Activated CD8-positive, alpha-beta memory T cell treated with anti-CD3 and anti-CD28 coated beads, Interleukin-2, amount 10 ng/mL, durations not matched to agents 7 days and 5 days (primary cell): Measurements from ENCODE around the gene AK1. TPM values are rescaled to one million over a fixed set of nuclear protein-coding genes. Genes with fewer than 3 reads are reported as not detected.
"Not testable (repeated sequence)": the region's sequence is repeated elsewhere in the genome, so short reads cannot be mapped to it uniquely, and the experiment has no call there.

Source experiments
- ATAC-seq: fragments of 150-1000 bp; cut with Tn5 transposase; one replicate; pipeline ENCODE4 v1.10.0; 2021; ENCODE audit warnings: moderate library complexity
- CTCF ChIA-PET: fragments of 350-600 bp; sonication (Branson Sonifier 250); formaldehyde crosslinking; loops from one replicate; lab custom pipeline; 2021; ENCODE audit warnings: antibody characterized with exemption; lab: Charles Lee
- DNase-seq: peaks from one replicate; pipeline ENCODE4 v3.0.0-alpha.2; 2020
- H3K27ac Mint-ChIP-seq: one replicate; pipeline ENCODE4 v1.8.0; 2021; ENCODE audit warnings: mild to moderate bottlenecking, mixed read lengths
- H3K27me3 Mint-ChIP-seq: one replicate; pipeline ENCODE4 v1.8.0; 2021; ENCODE audit warnings: mixed read lengths
- H3K36me3 Mint-ChIP-seq: one replicate; pipeline ENCODE4 v1.8.0; 2021; ENCODE audit warnings: mild to moderate bottlenecking, mixed read lengths
- H3K4me1 Mint-ChIP-seq: one replicate; pipeline ENCODE4 v1.8.0; 2021; ENCODE audit warnings: mixed read lengths
- H3K4me3 Mint-ChIP-seq: one replicate; pipeline ENCODE4 v1.8.0; 2021; ENCODE audit warnings: mild to moderate bottlenecking, moderate library complexity, mixed read lengths
- H3K9me3 Mint-ChIP-seq: one replicate; pipeline ENCODE4 v1.8.0; 2022; ENCODE audit warnings: low read depth, mixed read lengths
- total RNA-seq, 2 experiments: library from RNA; stranded (reverse); gene quantifications; one replicate each; pipeline ENCODE4 v1.2.3, GENCODE V29; 2021

The AK1 gene
- total RNA-seq, 2 experiments from 2014 or later, result 33.6 to 34.3 TPM

- no peak for DNase-seq
- Mint-ChIP-seq H3K27ac (no peak overlapping the region), H3K36me3 (peaks cover 3% of the 10 kb centered on the region), H3K4me3 (no peak overlapping the region), H3K4me1 (peaks cover 4% of the 10 kb centered on the region), H3K9me3 (no peaks in the 10 kb centered on the region), H3K27me3 (peaks cover 3% of the 10 kb centered on the region)
- no peak for ATAC-seq
- CTCF ChIA-PET, result interaction anchor here (1.0 to 1.6 kb wide), 3 partner anchors 42 to 141 kb away, joined by 3 to 5 read pairs (median 3); partner anchors contain the start of gene TOR2A
These were observed 1.3 kb downstream of the AK1 start for GRCh38 chr9:127876026-127876763.

GRCh38 chr9:127875306-127875966, 2.0 kb downstream of the AK1 start:
- CTCF ChIA-PET, result interaction anchor here (1.6 kb wide), 1 partner anchor 46 kb away, joined by 5 read pairs; no protein-coding TSS in a partner anchor
- no peak overlapping the region for H3K27ac Mint-ChIP-seq
- H3K9me3 Mint-ChIP-seq, result no peaks in the 10 kb centered on the region
- H3K4me1 Mint-ChIP-seq, result peaks cover 4% of the 10 kb centered on the region
- H3K36me3 Mint-ChIP-seq, result peaks cover 3% of the 10 kb centered on the region
- DNase-seq, result no peak
- no peak overlapping the region for H3K4me3 Mint-ChIP-seq
- peaks cover 3% of the 10 kb centered on the region for H3K27me3 Mint-ChIP-seq
- ATAC-seq, result no peak

- Mint-ChIP-seq H3K27ac (no peak overlapping the region), H3K4me3 (no peak overlapping the region), H3K27me3 (peaks cover 3% of the 10 kb centered on the region), H3K4me1 (peaks cover 4% of the 10 kb centered on the region), H3K36me3 (peaks cover 2% of the 10 kb centered on the region), H3K9me3 (no peaks in the 10 kb centered on the region)
- DNase-seq, result no peak
- ATAC-seq, result no peak
- CTCF ChIA-PET, result interaction anchor here (1.5 to 1.9 kb wide), 2 partner anchors 45 to 140 kb away, joined by 5 read pairs; partner anchors contain the start of gene TOR2A
These were observed 2.9 kb downstream of the AK1 start for GRCh38 chr9:127874301-127875221.

GRCh38 chr9:127873886-127874285, 3.6 kb downstream of the AK1 start:
- ATAC-seq, result no peak
- Mint-ChIP-seq H3K27ac (no peak overlapping the region), H3K27me3 (peaks cover 3% of the 10 kb centered on the region), H3K9me3 (no peaks in the 10 kb centered on the region), H3K4me3 (no peak overlapping the region), H3K4me1 (peaks cover 4% of the 10 kb centered on the region), H3K36me3 (no peaks in the 10 kb centered on the region)
- CTCF ChIA-PET, result interaction anchor here (1.5 to 1.9 kb wide), 3 partner anchors 42 to 139 kb away, joined by 5 to 6 read pairs (median 5); partner anchors contain the start of genes ST6GALNAC4 and TOR2A
- no peak for DNase-seq

GRCh38 chr9:127873223-127873691, 4.2 kb downstream of the AK1 start:
- Mint-ChIP-seq H3K27me3 (peaks cover 3% of the 10 kb centered on the region), H3K27ac (no peak overlapping the region), H3K9me3 (no peaks in the 10 kb centered on the region), H3K4me1 (peaks cover 4% of the 10 kb centered on the region), H3K4me3 (no peak overlapping the region), H3K36me3 (no peaks in the 10 kb centered on the region)
- ATAC-seq (no peak), DNase-seq (no peak)
- CTCF ChIA-PET, result interaction anchor here (1.2 to 1.9 kb wide), 4 partner anchors 43 to 138 kb away, joined by 3 to 6 read pairs (median 5); partner anchors contain the start of genes ST6GALNAC4 and TOR2A

GRCh38 chr9:127872369-127873222, 4.9 kb downstream of the AK1 start:
- no peaks in the 10 kb centered on the region for H3K27me3 Mint-ChIP-seq
- ATAC-seq (no peak), DNase-seq (no peak)
- H3K4me1 Mint-ChIP-seq, result peaks cover 2% of the 10 kb centered on the region
- no peaks in the 10 kb centered on the region for H3K9me3 Mint-ChIP-seq
- CTCF ChIA-PET, result interaction anchor here (0.7 to 5.3 kb wide), 7 partner anchors 17 to 107 kb away, joined by 3 to 42 read pairs (median 5); partner anchors contain the start of genes ENG, ST6GALNAC4 and ST6GALNAC6
- H3K27ac Mint-ChIP-seq, result no peak overlapping the region
- no peaks in the 10 kb centered on the region for H3K36me3 Mint-ChIP-seq
- no peak overlapping the region for H3K4me3 Mint-ChIP-seq

GRCh38 chr9:127871531-127871930, 5.9 kb downstream of the AK1 start:
- H3K27ac Mint-ChIP-seq, result no peak overlapping the region
- no peaks in the 10 kb centered on the region for H3K27me3 Mint-ChIP-seq
- H3K36me3 Mint-ChIP-seq, result no peaks in the 10 kb centered on the region
- DNase-seq (no peak), ATAC-seq (no peak)
- H3K4me1 Mint-ChIP-seq, result no peaks in the 10 kb centered on the region
- no peak overlapping the region for H3K4me3 Mint-ChIP-seq
- CTCF ChIA-PET, result interaction anchor here (0.7 to 5.3 kb wide), 10 partner anchors 16 to 282 kb away, joined by 3 to 64 read pairs (median 16); partner anchors contain the start of genes CDK9, ENG, SH2D3C and ST6GALNAC6
- no peaks in the 10 kb centered on the region for H3K9me3 Mint-ChIP-seq

- no peak for DNase-seq
- no peak for ATAC-seq
- Mint-ChIP-seq H3K36me3 (no peaks in the 10 kb centered on the region), H3K27me3 (no peaks in the 10 kb centered on the region), H3K27ac (no peak overlapping the region), H3K4me1 (peaks cover 2% of the 10 kb centered on the region), H3K4me3 (no peak overlapping the region), H3K9me3 (no peaks in the 10 kb centered on the region)
- CTCF ChIA-PET, result interaction anchor here (1.0 to 5.3 kb wide), 24 partner anchors 11 to 281 kb away, joined by 3 to 64 read pairs (median 11); partner anchors contain the start of genes CDK9, ENG, FPGS and SH2D3C
These were observed 6.6 kb downstream of the AK1 start for GRCh38 chr9:127870887-127871286.

GRCh38 chr9:127870153-127870491, 7.4 kb downstream of the AK1 start:
- not testable (repeated sequence) for H3K36me3 Mint-ChIP-seq, ATAC-seq, H3K4me1 Mint-ChIP-seq, H3K27me3 Mint-ChIP-seq, H3K4me3 Mint-ChIP-seq, DNase-seq, H3K9me3 Mint-ChIP-seq, H3K27ac Mint-ChIP-seq
- CTCF ChIA-PET, result interaction anchor here (0.7 to 5.3 kb wide), 64 partner anchors 8 to 529 kb away, joined by 3 to 64 read pairs (median 6); partner anchors contain the start of genes CDK9, ENG, FPGS and SH2D3C

GRCh38 chr9:127869310-127870152, 7.9 kb downstream of the AK1 start:
- no peak overlapping the region for H3K27ac Mint-ChIP-seq
- no peak overlapping the region for H3K4me3 Mint-ChIP-seq
- ATAC-seq (peak; percentile 86), DNase-seq (peak; percentile 88)
- H3K9me3 Mint-ChIP-seq, result no peaks in the 10 kb centered on the region
- H3K27me3 Mint-ChIP-seq, result no peaks in the 10 kb centered on the region
- CTCF ChIA-PET, result interaction anchor here (0.7 to 5.3 kb wide), 65 partner anchors 8 to 529 kb away, joined by 3 to 64 read pairs (median 6); partner anchors contain the start of genes CDK9, ENG, FPGS and SH2D3C
- peaks cover 2% of the 10 kb centered on the region for H3K36me3 Mint-ChIP-seq
- H3K4me1 Mint-ChIP-seq, result peaks cover 15% of the 10 kb centered on the region

GRCh38 chr9:127868278-127868902, 9.1 kb downstream of the AK1 start:
- no peak for DNase-seq
- Mint-ChIP-seq H3K4me3 (no peak overlapping the region), H3K27me3 (no peaks in the 10 kb centered on the region), H3K9me3 (no peaks in the 10 kb centered on the region), H3K27ac (no peak overlapping the region), H3K4me1 (peaks cover 17% of the 10 kb centered on the region), H3K36me3 (peaks cover 2% of the 10 kb centered on the region)
- CTCF ChIA-PET, result interaction anchor here (1.7 to 5.3 kb wide), 12 partner anchors 11 to 133 kb away, joined by 5 to 64 read pairs (median 16); partner anchors contain the start of genes CDK9, ENG, SH2D3C and TOR2A
- ATAC-seq, result no peak
